HUDEP-2 (cell line): ENCODE data around the gene SMCO4.
"Not testable (repeated sequence)": the region's sequence is repeated elsewhere in the genome, so short reads cannot be mapped to it uniquely, and the experiment has no call there.

Source experiments
- DNase-seq, 76 experiments: peaks; one replicate each; lab custom pipeline; 2025; ENCODE audit not compliant: unreplicated experiment in 76 of 76; lab: John Stamatoyannopoulos, UW

Gene SMCO4

GRCh38 chr11:93563857-93564256 lies 20.7 kb upstream of the SMCO4 start:
- no peak for DNase-seq

- DNase-seq = no peak
These were observed 17.2 kb upstream of the SMCO4 start for GRCh38 chr11:93560199-93560932.

GRCh38 chr11:93559681-93560080 lies 16.5 kb upstream of the SMCO4 start:
- DNase-seq = no peak

DNA sequence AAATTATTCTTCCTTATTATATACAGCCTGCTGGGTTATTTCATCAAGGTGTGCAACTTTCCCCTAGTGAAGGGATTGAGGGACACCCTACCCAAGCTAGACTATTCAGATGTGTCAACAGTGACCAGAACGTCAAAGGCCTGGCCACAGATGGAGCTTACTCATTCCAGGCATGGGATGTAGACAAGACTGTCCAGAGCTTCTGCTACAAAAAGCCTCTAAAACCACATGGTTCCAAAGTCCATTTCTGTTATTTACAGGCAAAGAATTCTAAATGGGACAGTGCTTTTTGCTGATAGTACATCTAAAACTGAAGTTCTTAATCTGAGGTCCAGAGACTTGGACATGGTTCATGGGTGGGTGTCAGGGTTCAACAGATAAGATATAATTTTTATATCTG lies 9.7 kb upstream of the SMCO4 start:
- DNase-seq = no peak

DNA sequence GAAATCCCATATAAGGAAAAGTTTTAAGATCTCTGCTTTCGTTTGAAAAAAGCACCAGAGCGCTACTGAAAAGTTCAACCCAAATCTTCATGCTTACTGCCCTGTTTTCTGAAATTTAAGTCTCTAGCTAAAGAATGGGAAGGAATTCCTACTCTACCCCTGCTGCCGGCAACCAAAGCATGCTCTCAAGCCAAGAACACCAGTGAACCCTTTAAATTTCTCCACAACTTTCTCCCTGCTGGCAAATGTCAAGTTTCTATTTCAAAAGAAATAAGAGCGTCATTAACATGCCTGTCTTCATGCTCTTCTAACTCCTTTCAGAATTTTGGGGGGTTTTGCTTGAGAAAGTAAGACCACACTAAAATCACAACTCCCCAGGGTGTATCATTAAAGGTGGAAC lies 6.8 kb upstream of the SMCO4 start:
- DNase-seq = no peak

GRCh38 chr11:93548679-93549319 lies 5.6 kb upstream of the SMCO4 start:
- DNase-seq = no peak

- no peak for DNase-seq
These were observed 4.6 kb upstream of the SMCO4 start for GRCh38 chr11:93547773-93548172.

GRCh38 chr11:93547028-93547427 lies 3.8 kb upstream of the SMCO4 start:
- no peak for DNase-seq

GRCh38 chr11:93545566-93545965 lies 2.4 kb upstream of the SMCO4 start:
- no peak for DNase-seq

GRCh38 chr11:93542811-93543229 lies 371 bp downstream of the SMCO4 start:
- peak in 1 of 76 experiments; percentile 39 for DNase-seq

DNA sequence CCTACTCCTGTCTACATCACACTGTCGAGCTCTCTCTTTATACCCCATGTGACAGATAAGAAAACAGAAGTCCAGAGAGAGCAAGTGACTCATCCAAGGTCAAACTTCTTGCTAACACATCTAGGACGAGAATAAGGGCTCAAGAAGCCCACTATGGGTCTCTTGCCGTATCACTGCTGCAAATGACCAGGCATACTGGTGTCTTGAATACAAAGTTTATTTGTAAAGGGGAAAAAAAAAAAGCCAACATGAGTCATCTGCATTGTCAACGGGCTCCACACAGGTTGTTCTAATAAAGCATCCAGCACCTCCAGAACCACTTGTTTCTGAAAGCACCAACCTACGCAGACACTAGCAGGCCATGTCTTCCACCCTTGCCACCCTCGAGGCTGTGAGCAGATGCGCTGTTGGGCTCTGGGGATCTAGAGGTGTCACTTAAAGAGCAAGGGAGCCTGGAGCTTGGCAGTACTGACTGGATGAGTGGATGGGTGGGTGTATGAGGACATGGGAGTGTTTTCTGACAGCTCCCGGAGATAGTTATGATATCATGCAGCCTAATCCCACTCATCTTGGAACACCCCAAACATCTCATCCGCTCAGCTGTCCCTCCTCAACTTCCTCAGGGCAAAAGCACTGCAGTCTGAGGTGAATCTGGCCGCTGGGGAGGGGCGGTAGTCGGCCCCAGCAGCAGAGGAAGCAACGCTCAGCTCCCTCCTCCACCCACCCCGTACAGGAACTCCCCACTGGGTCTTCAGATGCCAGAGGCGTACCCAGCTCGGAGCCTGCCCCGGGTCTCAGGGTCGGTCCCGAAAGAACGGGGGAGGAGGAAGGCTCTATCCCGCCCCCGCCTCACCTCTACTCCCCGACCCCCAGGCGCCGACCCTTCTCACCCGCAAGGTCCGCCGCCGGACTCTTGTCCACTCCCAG lies 1.0 kb downstream of the SMCO4 start:
- peak in 40 of 76 experiments; percentile 2 to 56 (median 22) for DNase-seq

DNA sequence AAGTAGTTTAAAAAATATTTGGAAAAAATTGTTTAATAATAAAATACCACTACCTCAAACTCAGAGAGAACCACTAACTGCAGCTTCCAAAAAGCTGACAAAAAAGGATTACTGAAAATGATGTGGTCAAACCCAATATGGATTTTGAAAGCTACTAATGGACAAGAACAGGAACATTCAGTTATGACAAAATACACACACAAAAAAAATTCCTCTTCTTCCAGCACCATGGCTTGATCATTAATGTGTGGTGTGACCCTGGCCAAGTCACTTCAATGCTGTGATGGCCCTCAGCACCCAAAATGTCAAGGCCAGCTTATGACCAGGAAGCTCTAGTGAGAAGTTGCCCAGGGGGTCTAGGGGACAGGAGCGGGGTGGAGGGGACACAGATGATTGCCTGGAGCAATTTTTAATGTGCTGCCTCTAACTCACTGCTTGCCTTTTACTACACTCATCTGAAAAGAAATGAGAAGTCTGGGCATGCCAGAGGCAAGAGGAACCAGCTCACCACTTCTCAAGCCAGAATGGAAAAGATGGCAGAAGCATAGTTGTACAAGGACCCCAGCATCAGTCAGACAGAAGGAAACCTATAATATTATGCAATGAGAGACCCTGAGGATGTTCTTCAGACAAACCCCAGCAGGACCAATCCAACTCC lies 2.2 kb downstream of the SMCO4 start:
- DNase-seq = no peak

GRCh38 chr11:93540337-93540736 lies 2.9 kb downstream of the SMCO4 start:
- DNase-seq = no peak

DNA sequence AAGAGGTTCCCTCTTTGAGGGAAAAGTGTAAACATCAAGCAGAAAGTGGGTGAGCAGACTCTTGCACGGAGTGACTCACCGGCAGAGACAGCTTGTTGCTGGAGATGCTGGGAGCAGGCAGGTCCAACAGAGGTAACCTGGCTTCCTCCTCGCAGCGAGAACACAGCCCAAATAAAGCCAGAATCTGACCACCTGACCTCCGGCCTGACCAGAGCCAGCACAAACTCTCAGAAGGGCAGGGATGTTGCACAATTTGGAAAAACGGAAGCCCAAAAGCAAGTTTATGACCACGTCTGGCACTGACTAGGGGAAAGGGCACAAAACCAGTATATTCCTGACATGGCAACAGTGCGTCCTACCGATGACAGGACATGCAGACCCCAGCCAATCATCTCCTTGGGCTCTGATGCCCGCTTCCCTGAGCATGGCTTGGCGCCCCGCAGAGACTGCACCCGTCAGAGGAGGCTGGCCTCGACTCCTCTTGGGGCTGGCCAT lies 5.4 kb downstream of the SMCO4 start:
- DNase-seq = no peak

DNA sequence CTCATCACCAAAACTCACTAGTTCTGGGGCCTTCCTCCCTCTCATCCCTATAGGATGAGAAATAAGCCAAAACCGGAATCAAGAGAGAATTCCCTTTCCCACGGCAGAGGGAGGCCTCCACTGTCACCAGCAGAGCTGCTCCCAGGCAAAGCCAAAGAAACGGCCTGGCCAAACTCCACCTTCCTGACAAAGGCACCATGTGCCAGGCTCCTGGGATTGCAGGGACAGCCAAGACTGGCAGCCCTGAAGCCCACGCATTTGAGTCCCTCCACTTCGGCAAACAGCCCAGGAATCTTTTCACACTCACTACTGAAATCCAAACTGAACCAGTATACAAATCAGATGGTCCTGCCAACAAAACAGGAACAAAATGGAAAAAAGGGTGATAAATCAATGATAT lies 6.1 kb downstream of the SMCO4 start:
- no peak for DNase-seq

- DNase-seq = no peak
These were observed 6.9 kb downstream of the SMCO4 start for GRCh38 chr11:93536101-93536861.

GRCh38 chr11:93535578-93535977 lies 7.6 kb downstream of the SMCO4 start:
- not testable (repeated sequence) for DNase-seq

DNA sequence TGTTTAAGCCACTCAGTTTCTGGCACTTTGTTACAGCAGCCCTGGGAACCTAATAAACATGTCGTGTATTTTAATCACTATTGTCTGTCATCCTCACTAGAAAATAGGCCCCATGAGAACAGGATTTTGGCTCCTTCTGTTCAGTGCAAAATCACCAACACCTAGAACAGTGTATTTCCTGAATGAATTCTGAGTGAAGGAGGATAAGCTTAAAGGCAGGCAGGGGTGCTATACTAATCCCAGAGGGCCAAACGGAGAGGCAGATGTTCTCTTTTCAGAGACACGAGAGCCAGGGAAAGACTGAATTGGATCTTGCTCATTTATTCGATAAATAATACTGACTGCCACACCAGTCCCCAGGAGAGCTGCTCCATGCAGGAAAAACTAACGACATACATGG lies 10.4 kb downstream of the SMCO4 start:
- DNase-seq = no peak

GRCh38 chr11:93532281-93532789 lies 10.9 kb downstream of the SMCO4 start:
- DNase-seq = no peak

DNA sequence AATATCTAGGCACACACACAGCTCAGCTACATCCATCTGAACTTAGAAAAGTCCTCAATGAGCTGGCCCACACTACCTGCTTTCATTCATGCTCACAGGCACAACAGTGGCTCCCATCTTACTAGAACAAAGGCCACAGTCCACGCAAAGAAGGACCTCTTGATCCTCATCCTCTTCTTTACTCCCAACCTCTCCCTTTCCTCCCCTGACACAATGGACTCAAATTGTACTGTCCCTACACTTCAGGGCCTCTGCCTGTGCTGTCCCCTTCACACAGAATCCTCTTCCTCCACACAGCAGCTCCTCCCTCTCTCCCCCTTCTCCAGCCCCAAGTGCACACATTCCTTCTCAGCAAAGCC lies 12.7 kb downstream of the SMCO4 start:
- no peak for DNase-seq
